GM23248 (cell line): Measurements from ENCODE around the gene TPTE. TPM values are rescaled to one million over a fixed set of nuclear protein-coding genes. Genes with fewer than 3 reads are reported as not detected.
"Not testable (repeated sequence)": the region's sequence is repeated elsewhere in the genome, so short reads cannot be mapped to it uniquely, and the experiment has no call there.

Experiments used
- DNase-seq: peaks from one replicate; pipeline ENCODE4 v3.0.0-alpha.2; 2015
- H2AFZ ChIP-seq: fragments of 200-600 bp; sonication (generic); 2 replicates; pipeline ENCODE4 v1.6.1; 2016; ENCODE audit warnings: antibody characterized with exemption
- H3F3A ChIP-seq: fragments of 200-600 bp; sonication (generic); 2 replicates; pipeline ENCODE4 v1.6.1; 2016; ENCODE audit warnings: mild to moderate bottlenecking, antibody characterized with exemption, mixed run types; ENCODE audit not compliant: insufficient read depth
- H3K27ac ChIP-seq: fragments of 200-600 bp; sonication (generic); 2 replicates; pipeline ENCODE4 v1.5.1; 2016; ENCODE audit warnings: mild to moderate bottlenecking
- H3K27me3 ChIP-seq: fragments of 200-600 bp; sonication (generic); replicated peaks from 2 replicates; pipeline ENCODE4 v1.6.1; 2016; ENCODE audit warnings: mild to moderate bottlenecking; ENCODE audit not compliant: insufficient read depth
- H3K36me3 ChIP-seq: fragments of 200-600 bp; sonication (generic); 2 replicates; pipeline ENCODE4 v1.6.1; 2016; ENCODE audit warnings: low read depth, mild to moderate bottlenecking
- H3K4me1 ChIP-seq: fragments of 200-600 bp; sonication (generic); 2 replicates; pipeline ENCODE4 v1.6.1; 2016; ENCODE audit warnings: mild to moderate bottlenecking; ENCODE audit not compliant: insufficient read depth
- H3K4me2 ChIP-seq: fragments of 200-600 bp; sonication (generic); one replicate; pipeline ENCODE4 v1.6.1; 2016; ENCODE audit warnings: mild to moderate bottlenecking; ENCODE audit not compliant: unreplicated experiment
- H3K4me3 ChIP-seq: fragments of 200-600 bp; sonication (generic); 2 replicates; pipeline ENCODE4 v1.5.1; 2016; ENCODE audit warnings: mild to moderate bottlenecking
- H3K79me2 ChIP-seq: fragments of 200-600 bp; sonication (generic); 2 replicates; pipeline ENCODE4 v1.6.1; 2016; ENCODE audit warnings: mild to moderate bottlenecking; ENCODE audit not compliant: insufficient read depth
- H3K9ac ChIP-seq: fragments of 200-600 bp; sonication (generic); 2 replicates; pipeline ENCODE4 v1.6.1; 2016; ENCODE audit warnings: mild to moderate bottlenecking
- H3K9me2 ChIP-seq: fragments of 200-600 bp; sonication (generic); 2 replicates; pipeline ENCODE4 v1.6.1; 2016; ENCODE audit warnings: mixed run types, mild to moderate bottlenecking, moderate library complexity; ENCODE audit not compliant: insufficient read depth
- H3K9me3 ChIP-seq: fragments of 200-600 bp; sonication (generic); one replicate; pipeline ENCODE4 v1.6.1; 2017; ENCODE audit warnings: low read depth
- H4K20me1 ChIP-seq: fragments of 200-600 bp; sonication (generic); 2 replicates; pipeline ENCODE4 v1.6.0; 2016; ENCODE audit not compliant: insufficient read depth
- EZH2 ChIP-seq: fragments of 200-600 bp; sonication (generic); IDR thresholded peaks from 2 replicates; pipeline ENCODE4 v1.6.1; 2018; ENCODE audit warnings: antibody characterized with exemption, mild to moderate bottlenecking; ENCODE audit not compliant: insufficient read depth, poor library complexity, severe bottlenecking
- EZH2phosphoT487 ChIP-seq: fragments of 200-600 bp; sonication (generic); IDR thresholded peaks from 2 replicates; pipeline ENCODE4 v1.6.1; 2018; ENCODE audit warnings: antibody characterized with exemption, moderate library complexity, mild to moderate bottlenecking, low read depth; ENCODE audit not compliant: insufficient read depth
- WGBS, 2 experiments: methylation state at CpG; one replicate each; pipeline ENCODE4 v1.1.6; 2015 to 2017; ENCODE audit warnings: low lambda C conversion rate in 2 of 2, low coverage in 1 of 2; ENCODE audit errors: missing lambda C conversion rate in 2 of 2; 5-methylcytosine and 5-hydroxymethylcytosine counted together
- in situ Hi-C: fragments of 300-500 bp; cut with MboI; formaldehyde crosslinking; loops from 2 replicates; pipeline ENCODE4 v1.15.0; 2020
- polyA plus RNA-seq: library from polyadenylated mRNA; unstranded; fragments of >200 nt; fragmentation: Nextera tagmentation; extraction: Ambion mirVana; gene quantifications from 2 replicates; pipeline ENCODE4 v1.2.1, GENCODE V29; 2016
- total RNA-seq: library from RNA; depleted of rRNA; stranded (reverse); fragments of >200 nt; shearing (Covaris generic); gene quantifications from 2 replicates; pipeline ENCODE4 v1.2.3, GENCODE V29; 2014

TPTE gene
- total and polyA plus RNA-seq, 2 experiments from 2014 or later = not detected

DNA sequence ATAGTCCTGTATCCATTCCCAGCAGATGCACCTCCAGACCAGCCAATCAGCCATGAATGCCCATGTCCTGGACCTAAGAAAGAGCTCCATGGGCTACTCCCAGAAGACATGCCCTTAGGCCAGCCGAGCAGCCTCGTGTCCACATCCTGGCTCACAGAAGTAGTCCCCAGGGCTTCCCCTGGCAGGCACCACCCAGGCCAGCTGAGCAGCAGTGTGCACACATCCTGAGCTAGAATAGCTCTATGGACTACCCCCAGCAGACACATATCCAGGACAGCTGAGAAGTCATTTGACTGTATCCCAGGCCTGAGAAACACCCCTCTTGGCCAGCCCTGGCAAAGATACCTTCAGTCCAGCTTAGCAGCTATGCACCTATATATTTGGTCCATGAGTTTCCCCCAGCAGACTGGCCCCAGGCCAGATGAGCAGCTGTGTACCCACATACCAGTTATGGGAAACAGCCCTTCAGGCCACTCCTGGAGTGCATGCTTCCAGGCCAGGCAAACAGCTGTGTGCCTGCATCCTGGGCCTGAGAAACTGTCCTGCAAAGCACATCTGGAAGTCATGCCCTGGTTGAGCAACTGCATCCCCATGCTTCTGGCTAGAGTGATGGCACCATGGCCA, 27.1 kb downstream of the TPTE start:
- H3K9ac ChIP-seq, H2AFZ ChIP-seq, H3K27me3 ChIP-seq, H3K79me2 ChIP-seq, H3K4me3 ChIP-seq, H3K4me2 ChIP-seq, H3K27ac ChIP-seq, in situ Hi-C loops, DNase-seq, H3F3A ChIP-seq, H3K4me1 ChIP-seq, H3K9me3 ChIP-seq, H3K36me3 ChIP-seq, H4K20me1 ChIP-seq, H3K9me2 ChIP-seq: not testable (repeated sequence)
- WGBS, 2 experiments = 7 to 18% methylated on average over 2 of the region's 2 CpGs

DNA sequence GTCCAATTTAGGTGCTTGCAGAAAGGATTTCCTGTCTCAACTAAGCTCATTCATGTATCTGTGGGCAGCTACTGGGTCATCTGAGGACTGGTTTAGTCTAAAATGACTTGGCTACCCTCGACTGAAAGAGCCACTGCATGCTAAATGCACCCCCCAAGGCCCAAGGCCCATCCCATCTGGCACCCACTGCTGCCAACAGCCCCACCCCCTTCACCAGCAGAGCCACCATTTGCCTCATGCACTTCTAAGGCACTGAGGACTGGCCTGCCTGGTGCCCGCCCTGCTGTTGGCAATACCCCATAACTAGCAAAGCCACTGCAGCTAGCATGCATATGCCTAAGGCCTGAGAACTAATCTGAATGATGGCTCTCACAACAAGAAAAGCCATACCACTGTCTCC, 49.4 kb downstream of the TPTE start:
- H3K79me2 ChIP-seq, H3K9ac ChIP-seq, H3K27ac ChIP-seq, H3F3A ChIP-seq, in situ Hi-C loops, H3K4me2 ChIP-seq, H2AFZ ChIP-seq, DNase-seq, H3K4me3 ChIP-seq, H3K36me3 ChIP-seq, H3K4me1 ChIP-seq, H3K9me2 ChIP-seq, H4K20me1 ChIP-seq, H3K27me3 ChIP-seq: not testable (repeated sequence)
- 5 to 9% methylated on average over 2 of the region's 2 CpGs for WGBS, 2 experiments
- peaks cover 14% of the 10 kb centered on the region for H3K9me3 ChIP-seq

DNA sequence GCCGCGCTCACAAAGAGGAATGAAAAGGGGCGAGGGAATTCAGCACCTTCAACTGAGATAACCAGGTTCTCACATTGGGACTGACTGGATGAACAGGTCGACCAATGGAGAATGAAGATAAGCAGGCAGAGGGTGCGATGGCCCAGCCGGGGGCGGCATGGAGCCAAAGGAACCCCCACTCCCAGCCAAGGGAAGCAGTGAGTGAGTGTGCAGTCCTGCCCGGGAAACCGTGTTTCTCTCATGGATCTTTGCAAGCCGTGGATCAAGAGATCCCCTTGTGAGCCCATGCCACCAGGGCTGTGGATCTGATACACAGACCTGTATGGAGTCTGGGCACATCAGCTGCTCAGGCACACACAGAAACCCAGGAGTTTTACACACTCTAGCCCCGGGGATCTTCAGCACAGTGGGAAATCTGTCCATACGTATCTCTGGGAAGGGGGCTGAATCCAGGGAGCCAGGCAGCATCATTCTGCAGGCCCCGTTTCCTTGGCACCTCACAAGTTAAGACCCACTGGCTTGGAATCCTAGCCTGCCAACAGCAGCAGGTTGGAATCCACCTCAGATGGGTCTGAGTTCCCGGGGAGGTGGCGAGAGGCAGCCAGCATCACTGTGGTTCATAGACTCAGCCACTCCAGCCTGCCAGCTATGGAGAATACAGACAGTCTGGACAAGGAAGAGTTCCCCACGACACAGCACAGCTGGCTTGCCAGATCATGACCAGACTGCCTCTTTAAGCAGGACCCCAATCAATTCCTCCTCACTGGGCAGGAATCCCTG, 53.3 kb downstream of the TPTE start:
- not testable (repeated sequence) for H3K4me2 ChIP-seq, H3K9me2 ChIP-seq

DNA sequence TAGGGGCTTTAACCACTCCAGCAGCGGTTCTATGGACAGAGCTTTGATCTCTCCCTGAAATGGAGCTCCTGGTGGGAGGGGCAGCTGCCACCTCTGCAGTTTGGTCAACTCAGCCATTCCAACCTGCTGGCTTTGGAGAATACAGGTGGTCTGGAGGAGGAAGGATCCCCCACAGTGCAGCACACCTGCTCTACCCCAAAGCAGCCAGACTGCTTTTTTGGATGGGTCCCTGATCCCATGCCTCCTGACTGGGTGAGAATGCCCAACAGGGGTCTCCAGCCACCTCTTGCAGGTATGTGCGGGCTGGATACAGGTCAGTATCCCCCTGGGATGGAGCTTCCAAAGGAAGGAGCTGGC, 53.9 kb downstream of the TPTE start:
- H3F3A ChIP-seq = no peaks in the 10 kb centered on the region
- no peak overlapping the region for H3K9ac ChIP-seq
- WGBS, 2 experiments = 14 to 23% methylated on average over 2 of the region's 2 CpGs
- no peaks in the 10 kb centered on the region for H4K20me1 ChIP-seq
- TF ChIP-seq EZH2phosphoT487 (no peak), EZH2 (no peak)
- no peaks in the 10 kb centered on the region for H3K36me3 ChIP-seq
- H3K27me3 ChIP-seq = no peaks in the 10 kb centered on the region
- H3K4me2 ChIP-seq = no peak overlapping the region
- no peak for DNase-seq
- no peak overlapping the region for H3K4me3 ChIP-seq
- no peaks in the 10 kb centered on the region for H3K79me2 ChIP-seq
- peaks cover 4% of the 10 kb centered on the region for H3K9me3 ChIP-seq
- in situ Hi-C loops = no loop called here
- no peak overlapping the region for H3K27ac ChIP-seq
- no peaks in the 10 kb centered on the region for H3K4me1 ChIP-seq
- H2AFZ ChIP-seq = no peak overlapping the region
- no peaks in the 10 kb centered on the region for H3K9me2 ChIP-seq

More for the DNA sequence above, 53.3 kb downstream of the TPTE start:
- H3K9me3 ChIP-seq, H3F3A ChIP-seq, H2AFZ ChIP-seq, DNase-seq, H4K20me1 ChIP-seq, H3K27me3 ChIP-seq, H3K27ac ChIP-seq, H3K36me3 ChIP-seq, in situ Hi-C loops, H3K4me3 ChIP-seq, H3K4me1 ChIP-seq, H3K79me2 ChIP-seq, H3K9ac ChIP-seq: not testable (repeated sequence)
- 35% methylated on average over 16 of the region's 16 CpGs for WGBS, 2 experiments

DNA sequence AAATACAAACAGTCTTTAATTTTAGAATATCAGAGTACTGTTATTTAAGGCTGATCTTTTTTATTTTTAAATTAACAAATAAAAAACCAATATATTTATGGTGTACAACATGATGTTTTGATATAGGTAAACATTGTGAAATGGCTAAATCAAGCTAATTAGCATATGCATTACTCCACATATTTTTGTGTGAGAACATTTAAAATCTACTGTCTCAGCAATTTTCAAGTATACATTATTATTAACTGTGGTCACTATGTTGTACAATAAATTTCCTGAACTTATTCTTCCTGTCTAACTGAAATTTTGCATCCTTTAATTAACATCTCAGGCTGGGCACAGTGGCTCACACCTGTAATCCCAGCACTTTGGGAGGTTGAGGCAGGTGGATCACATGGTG, 57.5 kb downstream of the TPTE start:
- H3F3A ChIP-seq, DNase-seq, H3K27me3 ChIP-seq, H3K4me3 ChIP-seq, H3K27ac ChIP-seq, H3K4me1 ChIP-seq, H3K9ac ChIP-seq, H3K4me2 ChIP-seq, in situ Hi-C loops, H3K9me2 ChIP-seq, H3K36me3 ChIP-seq, H3K79me2 ChIP-seq, H3K9me3 ChIP-seq, H4K20me1 ChIP-seq, H2AFZ ChIP-seq: not testable (repeated sequence)

DNA sequence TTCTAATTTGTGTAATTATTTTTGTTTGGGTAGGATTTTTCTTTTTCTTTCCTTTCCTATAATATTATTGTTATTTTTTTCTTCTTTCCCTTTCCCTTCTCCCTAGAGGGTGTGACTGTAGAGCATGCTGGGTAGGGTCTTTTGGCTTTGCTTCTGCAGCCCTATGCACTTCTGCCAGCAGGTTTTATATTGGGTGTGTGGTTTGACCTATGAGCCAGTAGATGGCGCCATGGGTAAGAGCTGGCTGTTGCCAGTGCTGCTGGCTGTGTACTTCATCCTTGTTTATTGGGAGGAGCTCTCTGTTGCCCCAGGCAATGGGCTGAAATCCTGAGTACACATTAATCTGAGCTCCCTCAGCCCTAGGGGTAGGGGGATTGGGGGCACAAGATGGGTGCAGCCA, 67.7 kb downstream of the TPTE start:
- H3K36me3 ChIP-seq, H3F3A ChIP-seq, H3K4me1 ChIP-seq, H3K4me2 ChIP-seq, H2AFZ ChIP-seq, in situ Hi-C loops, DNase-seq, H3K4me3 ChIP-seq, H3K27ac ChIP-seq, H3K79me2 ChIP-seq, H4K20me1 ChIP-seq, H3K9ac ChIP-seq, H3K9me3 ChIP-seq, H3K9me2 ChIP-seq, H3K27me3 ChIP-seq: not testable (repeated sequence)
- 0 to 7% methylated on average over 1 of the region's 1 CpG for WGBS, 2 experiments

DNA sequence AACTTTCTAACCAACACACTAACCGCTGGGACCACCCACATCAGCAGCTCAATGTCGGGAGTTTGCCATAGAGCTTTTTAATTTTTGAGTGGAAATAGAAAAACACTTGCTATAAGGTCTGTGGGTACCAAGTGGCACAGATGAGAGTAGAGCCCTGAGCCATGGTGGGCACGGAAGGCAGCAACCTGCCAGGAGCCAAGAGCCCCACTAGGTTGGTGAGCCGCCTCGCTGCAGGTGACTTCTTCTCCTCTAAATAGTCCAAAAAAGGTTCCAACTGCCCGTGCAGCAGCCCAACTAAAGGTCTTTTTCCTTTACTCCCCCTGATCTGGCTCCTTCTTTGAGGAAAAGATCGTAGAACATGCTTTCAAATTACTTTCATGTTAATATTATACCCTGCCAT, 85.7 kb downstream of the TPTE start:
- H3K9ac ChIP-seq, DNase-seq, H3F3A ChIP-seq, H3K4me2 ChIP-seq, H3K27me3 ChIP-seq, H2AFZ ChIP-seq, H3K36me3 ChIP-seq, H3K27ac ChIP-seq, H3K79me2 ChIP-seq, H3K4me1 ChIP-seq, H4K20me1 ChIP-seq, H3K9me2 ChIP-seq, H3K4me3 ChIP-seq, in situ Hi-C loops: not testable (repeated sequence)
- H3K9me3 ChIP-seq = peaks cover 12% of the 10 kb centered on the region
- 27 to 28% methylated on average over 7 of the region's 7 CpGs for WGBS, 2 experiments
